Breast epithelium (tissue), 4 donors: ENCODE results near the gene HSPA4. TPM values are rescaled to one million over a fixed set of nuclear protein-coding genes. Genes with fewer than 3 reads are reported as not detected.
"Not testable (repeated sequence)": the region's sequence is repeated elsewhere in the genome, so short reads cannot be mapped to it uniquely, and the experiment has no call there.

Experiments
- DNase-seq, 2 donors: peaks; one replicate each; pipeline ENCODE4 v3.0.0-alpha.2; 2019; ENCODE audit warnings: low spot score in 2 of 2
- H3K27ac ChIP-seq, 2 donors: fragments of 200-600 bp; sonication (generic) in 1 of 2; one replicate each; pipeline ENCODE4 v1.5.1; 2016 to 2019; ENCODE audit warnings: mild to moderate bottlenecking in 1 of 2
- H3K27me3 ChIP-seq, 2 donors: fragments of 200-600 bp; sonication (generic) in 1 of 2; one replicate each; pipeline versions ENCODE4 v1.5.1 to v1.6.0; 2017 to 2019; ENCODE audit warnings: control low read depth in 1 of 2, mild to moderate bottlenecking in 1 of 2
- H3K36me3 ChIP-seq: fragments of 200-600 bp; one replicate; pipeline ENCODE4 v1.5.1; 2019
- H3K4me1 ChIP-seq, 2 donors: fragments of 200-600 bp; sonication (generic); one replicate each; pipeline ENCODE4 v1.5.1; 2016 to 2019; ENCODE audit warnings: control low read depth in 1 of 2
- H3K4me3 ChIP-seq, 3 donors: fragments of 200-600 bp; sonication (generic); 1 replicate in 2 of 3; 2 replicates in 1 of 3; pipeline ENCODE4 v1.5.1; 2016 to 2019; ENCODE audit warnings: mild to moderate bottlenecking in 3 of 3, moderate library complexity in 2 of 3
- H3K9me3 ChIP-seq, 2 donors: fragments of 200-600 bp; sonication (generic) in 1 of 2; one replicate each; pipeline ENCODE4 v1.5.1; 2016 to 2019; ENCODE audit warnings: control low read depth in 1 of 2
- POLR2A ChIP-seq: fragments of 450-650 bp; IDR thresholded peaks from one replicate; pipeline ENCODE4 v1.6.1; 2016; ENCODE audit warnings: antibody characterized with exemption, mild to moderate bottlenecking, moderate library complexity
- POLR2AphosphoS5 ChIP-seq, 3 donors: sonication (generic); formaldehyde crosslinking; IDR thresholded peaks; one replicate each; pipeline ENCODE4 v1.6.1; 2017; ENCODE audit warnings: antibody characterized with exemption in 3 of 3
- intact Hi-C: fragments of 100-400 bp; cut with DNase I; formaldehyde crosslinking; loops from one replicate; pipeline ENCODE4 v1.15.1; 2023; ENCODE audit warnings: low total_unique reads
- total RNA-seq, 3 donors: library from RNA; depleted of rRNA; stranded (reverse); fragments of >200 nt; gene quantifications; one replicate each; pipeline ENCODE4 v1.1.0, GENCODE V29; 2016
- TF ChIP-seq, protein P1 (sequence below), 3 donors: fragments of 450-650 bp; IDR thresholded peaks; one replicate each; pipeline ENCODE4 v1.5.1; 2016 to 2017; ENCODE audit warnings: antibody characterized with exemption in 3 of 3, mild to moderate bottlenecking in 3 of 3, moderate library complexity in 3 of 3

The HSPA4 gene
- total RNA-seq, 3 donors from 2014 or later = 45.6 to 67.2 (median 55.4) TPM

DNA sequence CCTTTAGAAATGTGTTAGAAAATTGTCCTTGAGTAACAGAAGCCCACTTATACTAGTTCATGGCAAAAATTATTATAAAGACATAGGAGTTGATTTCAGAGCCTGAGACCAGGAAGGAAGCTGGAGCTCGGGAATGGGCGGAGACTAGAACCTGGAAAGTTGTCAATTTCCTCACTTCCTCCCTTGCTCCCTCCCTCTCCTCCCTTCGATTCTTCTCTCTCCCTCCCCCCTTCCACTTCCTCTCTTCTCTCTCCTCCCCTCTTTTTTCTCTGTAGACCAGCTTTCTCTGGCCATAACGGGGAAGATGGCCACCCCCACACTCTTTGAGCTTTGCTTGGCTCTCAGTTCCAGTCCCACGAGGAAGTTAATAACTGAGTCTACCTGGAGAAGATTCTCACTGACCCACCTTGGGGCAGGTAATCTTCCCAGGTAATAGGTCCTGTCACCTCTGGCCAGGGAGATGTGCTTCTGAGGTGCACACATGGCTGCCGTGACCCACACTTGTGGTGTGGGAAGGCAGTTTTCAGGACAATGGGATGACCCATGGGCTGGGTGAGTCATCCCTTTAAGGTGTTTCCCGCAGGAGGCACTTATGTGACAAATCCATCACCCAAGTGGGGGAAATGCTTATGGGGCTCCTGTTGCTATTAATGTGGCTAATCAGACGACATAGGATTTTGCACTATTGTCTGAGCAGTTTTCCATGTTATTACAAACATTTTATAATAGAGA is 78.7 kb downstream of the HSPA4 start:
- no peaks in the 10 kb centered on the region for H3K9me3 ChIP-seq
- no peak overlapping the region for H3K27ac ChIP-seq
- intact Hi-C loops = no loop called here
- TF ChIP-seq POLR2AphosphoS5 (IDR thresholded peaks at IDR 0.05) = no peak
- TF ChIP-seq POLR2A = no peak
- TF ChIP-seq, protein P1, sequence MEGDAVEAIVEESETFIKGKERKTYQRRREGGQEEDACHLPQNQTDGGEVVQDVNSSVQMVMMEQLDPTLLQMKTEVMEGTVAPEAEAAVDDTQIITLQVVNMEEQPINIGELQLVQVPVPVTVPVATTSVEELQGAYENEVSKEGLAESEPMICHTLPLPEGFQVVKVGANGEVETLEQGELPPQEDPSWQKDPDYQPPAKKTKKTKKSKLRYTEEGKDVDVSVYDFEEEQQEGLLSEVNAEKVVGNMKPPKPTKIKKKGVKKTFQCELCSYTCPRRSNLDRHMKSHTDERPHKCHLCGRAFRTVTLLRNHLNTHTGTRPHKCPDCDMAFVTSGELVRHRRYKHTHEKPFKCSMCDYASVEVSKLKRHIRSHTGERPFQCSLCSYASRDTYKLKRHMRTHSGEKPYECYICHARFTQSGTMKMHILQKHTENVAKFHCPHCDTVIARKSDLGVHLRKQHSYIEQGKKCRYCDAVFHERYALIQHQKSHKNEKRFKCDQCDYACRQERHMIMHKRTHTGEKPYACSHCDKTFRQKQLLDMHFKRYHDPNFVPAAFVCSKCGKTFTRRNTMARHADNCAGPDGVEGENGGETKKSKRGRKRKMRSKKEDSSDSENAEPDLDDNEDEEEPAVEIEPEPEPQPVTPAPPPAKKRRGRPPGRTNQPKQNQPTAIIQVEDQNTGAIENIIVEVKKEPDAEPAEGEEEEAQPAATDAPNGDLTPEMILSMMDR (IDR thresholded peaks at IDR 0.05) = no peak
- peak in 1 of 2 donors; percentile 3 for DNase-seq
- no peak overlapping the region for H3K4me3 ChIP-seq
- H3K36me3 ChIP-seq = no peaks in the 10 kb centered on the region
- no peaks in the 10 kb centered on the region for H3K4me1 ChIP-seq
- no peaks in the 10 kb centered on the region for H3K27me3 ChIP-seq

DNA sequence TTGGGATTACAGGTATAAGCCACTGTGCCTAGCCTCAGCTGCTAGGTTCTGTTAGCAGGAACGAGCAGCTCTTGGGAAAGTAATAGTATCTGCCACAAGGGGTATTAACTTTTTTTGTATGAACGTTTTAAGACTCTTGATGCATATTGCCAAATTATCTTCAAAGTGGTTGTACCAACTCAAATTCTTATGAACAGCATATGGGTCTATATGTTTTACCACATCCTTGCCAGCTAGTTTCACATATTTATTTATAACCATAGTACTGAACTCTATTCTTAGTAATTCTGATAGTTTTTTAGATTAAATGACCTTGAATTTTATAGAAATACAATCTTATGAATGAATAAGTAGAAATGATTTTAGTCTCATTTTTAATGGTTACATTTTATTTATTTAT is 80.9 kb downstream of the HSPA4 start:
- Histone ChIP-seq H3K4me1 (no peaks in the 10 kb centered on the region), H3K27ac (no peak overlapping the region), H3K4me3 (no peak overlapping the region), H3K9me3 (no peaks in the 10 kb centered on the region), H3K36me3 (no peaks in the 10 kb centered on the region), H3K27me3 (no peaks in the 10 kb centered on the region)
- TF ChIP-seq, protein P1 (IDR thresholded peaks at IDR 0.05) = no peak
- TF ChIP-seq POLR2AphosphoS5 (IDR thresholded peaks at IDR 0.05) = no peak
- intact Hi-C loops = no loop called here
- DNase-seq = no peak

DNA sequence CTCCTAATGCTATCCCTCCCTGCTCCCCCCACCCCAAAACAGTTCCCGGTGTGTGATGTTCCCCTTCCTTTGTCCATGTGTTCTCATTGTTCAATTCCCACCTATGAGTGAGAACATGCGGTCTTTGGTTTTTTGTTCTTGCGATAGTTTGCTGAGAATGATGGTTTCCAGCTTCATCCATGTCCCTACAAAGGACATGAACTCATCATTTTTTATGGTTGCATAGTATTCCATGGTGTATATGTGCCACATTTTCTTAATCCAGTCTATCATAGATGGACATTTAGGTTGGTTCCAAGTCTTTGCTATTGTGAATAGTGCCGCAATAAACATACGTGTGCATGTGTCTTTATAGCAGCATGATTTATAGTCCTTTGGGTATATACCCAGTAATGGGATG is 81.4 kb downstream of the HSPA4 start:
- DNase-seq, intact Hi-C loops, H3K27ac ChIP-seq, H3K36me3 ChIP-seq, H3K9me3 ChIP-seq, H3K27me3 ChIP-seq, H3K4me3 ChIP-seq, H3K4me1 ChIP-seq: not testable (repeated sequence)

DNA sequence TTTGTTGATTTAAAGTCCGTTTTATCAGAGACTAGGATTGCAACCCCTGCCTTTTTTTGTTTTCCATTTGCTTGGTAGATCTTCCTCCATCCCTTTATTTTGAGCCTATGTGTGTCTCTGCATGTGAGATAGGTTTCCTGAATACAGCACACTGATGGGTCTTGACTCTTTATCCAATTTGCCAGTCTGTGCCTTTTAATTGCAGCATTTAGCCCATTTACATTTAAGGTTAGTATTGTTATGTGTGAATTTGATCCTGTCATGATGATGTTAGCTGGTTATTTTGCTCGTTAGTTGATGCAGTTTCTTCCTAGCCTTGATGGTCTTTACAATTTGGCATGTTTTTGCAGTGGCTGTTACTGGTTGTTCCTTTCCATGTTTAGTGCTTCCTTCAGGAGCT is 85.1 kb downstream of the HSPA4 start:
- H3K36me3 ChIP-seq, intact Hi-C loops, H3K27me3 ChIP-seq, DNase-seq, H3K9me3 ChIP-seq, H3K4me1 ChIP-seq, H3K4me3 ChIP-seq, H3K27ac ChIP-seq: not testable (repeated sequence)

DNA sequence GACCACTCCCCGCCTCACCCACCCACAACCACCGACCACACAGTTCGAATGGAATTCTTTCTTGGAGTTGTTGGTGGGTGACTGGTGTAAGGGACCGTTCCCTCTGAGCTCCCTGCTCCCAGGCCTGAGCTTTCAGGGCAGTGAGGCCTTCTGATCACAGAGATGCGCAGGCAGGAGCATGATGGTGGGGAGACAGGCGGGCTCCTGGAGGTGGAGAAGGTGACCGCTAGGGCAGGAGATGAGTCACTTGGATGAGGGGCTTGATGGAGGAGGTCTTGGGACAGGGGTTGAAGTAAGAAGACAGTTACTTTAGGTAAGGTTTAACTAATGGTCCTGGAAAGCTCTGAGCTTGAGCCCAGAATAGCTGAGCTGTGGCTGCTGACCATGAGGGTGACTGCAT is 88.5 kb downstream of the HSPA4 start:
- no peak for DNase-seq
- TF ChIP-seq POLR2A (no peak), POLR2AphosphoS5 (IDR thresholded peaks at IDR 0.05) (no peak)
- TF ChIP-seq, protein P1 (IDR thresholded peaks at IDR 0.05) = no peak
- Histone ChIP-seq H3K9me3 (no peaks in the 10 kb centered on the region), H3K4me1 (no peaks in the 10 kb centered on the region), H3K27ac (no peak overlapping the region), H3K4me3 (no peak overlapping the region), H3K27me3 (no peaks in the 10 kb centered on the region), H3K36me3 (no peaks in the 10 kb centered on the region)
- intact Hi-C loops = no loop called here

DNA sequence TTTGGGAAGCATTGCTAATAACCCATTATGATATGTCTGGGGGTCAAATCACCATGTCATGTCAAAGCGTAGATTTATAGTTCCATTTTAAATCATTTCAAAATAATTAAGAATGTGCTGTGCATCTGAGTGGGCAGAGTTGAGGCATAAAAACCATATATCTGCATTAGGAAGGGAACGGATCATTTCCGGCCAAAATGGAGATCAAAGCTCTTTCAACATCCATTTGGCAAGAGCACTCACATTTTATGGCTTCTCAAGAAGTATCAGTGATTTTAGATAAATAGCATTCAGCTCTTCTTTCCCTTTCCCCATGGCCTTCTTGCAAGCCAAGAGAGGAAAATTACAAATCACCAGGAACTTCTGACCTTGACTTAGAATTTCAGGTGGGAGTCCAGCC is 89.9 kb downstream of the HSPA4 start:
- H3K4me3 ChIP-seq = no peak overlapping the region
- no peak for DNase-seq
- no peaks in the 10 kb centered on the region for H3K9me3 ChIP-seq
- H3K36me3 ChIP-seq = no peaks in the 10 kb centered on the region
- H3K27ac ChIP-seq = no peak overlapping the region
- no peaks in the 10 kb centered on the region for H3K4me1 ChIP-seq
- TF ChIP-seq POLR2AphosphoS5 (IDR thresholded peaks at IDR 0.05) (no peak), POLR2A (no peak)
- TF ChIP-seq, protein P1 (IDR thresholded peaks at IDR 0.05) = no peak
- no peaks in the 10 kb centered on the region for H3K27me3 ChIP-seq
- intact Hi-C loops = no loop called here
